KOPT-K1 (cell line): ENCODE data around the gene RNF224.
A peak's percentile ranks its signal among the peaks of the same experiment; 100 is the strongest.

Experiments used
- H3K27ac ChIP-seq: fragments of 200-600 bp; sonication (generic); 2 replicates; pipeline ENCODE4 v1.5.1; 2016; ENCODE audit warnings: antibody characterized with exemption, mild to moderate bottlenecking, low read depth, low read length; ENCODE audit not compliant: poor library complexity, severe bottlenecking
- H3K36me3 ChIP-seq: fragments of 200-600 bp; sonication (generic); 2 replicates; pipeline ENCODE4 v1.5.1; 2017; ENCODE audit warnings: antibody characterized with exemption, mild to moderate bottlenecking, low read length, moderate library complexity; ENCODE audit not compliant: insufficient read depth
- H3K9me3 ChIP-seq: fragments of 200-600 bp; sonication (generic); 2 replicates; pipeline ENCODE4 v1.5.1; 2017; ENCODE audit warnings: antibody characterized with exemption, low read length, mild to moderate bottlenecking; ENCODE audit not compliant: insufficient read depth, poor library complexity, severe bottlenecking

Gene RNF224

GRCh38 chr9:137216188-137216965 is 10.9 kb upstream of the RNF224 start:
- H3K36me3 ChIP-seq = peaks cover 63% of the 10 kb centered on the region; the same call in 1 of the 2 replicates
- no peaks in the 10 kb centered on the region for H3K9me3 ChIP-seq
- H3K27ac ChIP-seq = no peak overlapping the region

GRCh38 chr9:137217276-137218211 is 9.8 kb upstream of the RNF224 start:
- H3K36me3 ChIP-seq = peaks cover 58% of the 10 kb centered on the region; the same call in 1 of the 2 replicates
- H3K27ac ChIP-seq = no peak overlapping the region
- H3K9me3 ChIP-seq = no peaks in the 10 kb centered on the region

DNA sequence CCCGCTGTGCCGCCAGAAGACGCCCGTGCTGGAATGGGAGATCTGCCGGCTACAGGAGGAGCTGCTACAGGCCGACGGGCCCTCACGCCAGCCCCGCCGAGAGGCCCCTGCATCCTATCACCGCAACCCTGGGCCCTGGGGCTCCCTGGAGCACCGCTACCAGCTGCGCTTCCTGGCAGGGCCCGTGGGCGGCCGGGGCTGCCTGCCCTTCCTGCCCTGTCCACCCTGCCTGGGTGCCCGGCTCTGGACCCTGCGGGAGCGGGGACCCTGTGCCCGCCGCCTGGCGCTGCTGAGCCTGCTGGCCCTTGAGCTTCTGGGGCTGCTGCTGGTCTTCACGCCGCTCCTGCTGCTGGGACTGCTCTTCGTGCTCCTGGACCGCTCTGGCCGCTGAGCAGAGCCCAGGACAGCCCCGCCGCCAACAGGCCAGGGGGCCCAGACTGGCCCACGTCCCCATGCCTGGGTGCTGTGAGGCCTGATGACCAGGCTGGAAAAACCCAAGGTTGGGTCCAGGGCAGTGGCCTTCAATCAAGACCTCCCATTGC is 9.0 kb upstream of the RNF224 start:
- Histone ChIP-seq H3K9me3 (no peaks in the 10 kb centered on the region), H3K27ac (no peak overlapping the region), H3K36me3 (peaks cover 51% of the 10 kb centered on the region; the same call in 1 of the 2 replicates)

- Histone ChIP-seq H3K27ac (no peak overlapping the region), H3K36me3 (peaks cover 45% of the 10 kb centered on the region; the same call in 1 of the 2 replicates), H3K9me3 (no peaks in the 10 kb centered on the region)
Measured at GRCh38 chr9:137218754-137219271, 8.5 kb upstream of the RNF224 start.

DNA sequence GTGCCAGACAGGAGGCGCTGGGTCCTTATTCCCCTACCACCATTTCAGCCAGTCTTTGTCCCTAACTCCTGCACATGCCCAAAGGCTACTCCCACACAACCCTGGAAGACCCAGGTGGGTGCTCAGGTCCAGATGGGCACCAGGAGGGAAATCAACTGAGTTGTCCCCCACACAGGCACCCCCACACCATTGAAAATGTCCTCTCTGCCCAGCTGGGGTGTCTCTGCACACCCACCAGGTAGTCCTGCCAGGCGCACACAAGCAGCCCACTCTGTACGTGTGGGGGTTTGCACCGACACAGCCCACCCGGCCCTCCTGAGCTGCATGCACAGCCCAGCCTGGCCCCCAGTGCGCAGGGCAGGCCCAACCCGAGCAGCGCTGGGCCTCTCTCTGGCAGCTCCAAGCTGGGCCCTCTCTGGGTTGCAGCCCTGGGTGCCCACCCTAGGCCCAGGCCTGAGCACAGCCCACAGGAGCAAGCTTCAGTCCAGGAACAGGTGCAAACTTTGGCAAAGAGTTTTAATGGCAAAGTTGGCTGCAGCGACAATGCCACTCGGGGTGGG is 7.5 kb upstream of the RNF224 start:
- Histone ChIP-seq H3K9me3 (no peaks in the 10 kb centered on the region), H3K27ac (no peak overlapping the region), H3K36me3 (peaks cover 36% of the 10 kb centered on the region; the same call in 1 of the 2 replicates)

GRCh38 chr9:137220317-137221094 is 6.8 kb upstream of the RNF224 start:
- peaks cover 29% of the 10 kb centered on the region; the same call in 1 of the 2 replicates for H3K36me3 ChIP-seq
- no peaks in the 10 kb centered on the region for H3K9me3 ChIP-seq
- no peak overlapping the region for H3K27ac ChIP-seq

GRCh38 chr9:137221095-137221505 is 6.2 kb upstream of the RNF224 start:
- Histone ChIP-seq H3K27ac (no peak overlapping the region), H3K9me3 (no peaks in the 10 kb centered on the region), H3K36me3 (peaks cover 23% of the 10 kb centered on the region; the same call in 1 of the 2 replicates)

GRCh38 chr9:137221506-137222111 is 5.7 kb upstream of the RNF224 start:
- Histone ChIP-seq H3K36me3 (peaks cover 18% of the 10 kb centered on the region; the same call in 1 of the 2 replicates), H3K9me3 (no peaks in the 10 kb centered on the region), H3K27ac (no peak overlapping the region)

DNA sequence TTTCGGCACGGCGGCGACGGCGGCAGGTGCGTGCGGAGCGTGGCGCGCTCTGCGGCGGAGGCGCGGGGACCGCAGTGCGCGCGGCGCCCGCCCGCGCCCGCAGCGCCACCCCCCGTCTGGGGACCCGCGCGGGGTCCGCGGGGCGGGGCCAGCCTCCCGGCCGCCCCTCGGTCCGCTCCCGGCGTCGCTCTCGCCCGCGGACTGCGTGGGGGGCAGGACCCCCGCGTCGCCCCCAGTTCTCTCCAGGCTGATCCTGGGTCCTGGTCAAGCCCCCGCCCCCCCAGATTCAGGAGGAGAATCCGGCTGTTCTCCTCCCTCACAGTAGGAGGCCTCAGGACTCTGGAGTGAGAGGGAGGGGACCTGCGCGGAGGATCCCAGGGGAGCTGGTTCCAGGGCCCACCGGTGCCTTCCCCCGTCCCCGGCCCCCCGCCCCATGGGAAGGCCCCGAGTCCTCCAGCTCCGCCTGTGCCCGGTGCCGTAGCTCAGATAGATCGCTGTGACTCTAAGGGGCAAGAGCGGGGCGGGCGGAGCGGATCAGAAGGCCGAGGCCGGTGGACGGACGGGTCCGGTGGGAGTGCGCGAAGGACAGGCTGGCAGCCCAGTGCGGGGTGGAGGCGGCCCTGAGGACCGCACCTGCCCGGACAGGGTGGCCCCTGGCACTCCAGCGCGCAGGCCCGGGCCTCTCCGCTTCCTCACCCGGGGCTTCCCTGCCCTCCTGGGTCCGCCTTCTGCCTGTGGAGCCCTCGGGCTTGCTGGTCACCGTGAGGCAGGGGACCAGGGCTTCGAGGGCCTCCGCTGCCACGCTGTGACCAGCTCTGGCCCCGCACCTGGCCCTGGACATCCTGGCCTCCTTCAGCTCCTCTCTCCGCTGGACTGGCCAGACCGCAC is 4.9 kb upstream of the RNF224 start, which contains the start of gene RNF208:
RNF208 (minus strand) TSS at position 51 of the 888 bp plus-strand sequence. CDS start 1,028 bp downstream, outside the sequence.
- Histone ChIP-seq H3K27ac (peak within 1 kb of the TSS; percentile 88), H3K36me3 (peaks cover 11% of the 10 kb centered on the region; the same call in 1 of the 2 replicates), H3K9me3 (no peaks in the 10 kb centered on the region)

- peaks cover 7% of the 10 kb centered on the region; the same call in 1 of the 2 replicates for H3K36me3 ChIP-seq
- no peaks in the 10 kb centered on the region for H3K9me3 ChIP-seq
- H3K27ac ChIP-seq = peak overlapping the region; percentile 88
Measured at GRCh38 chr9:137223078-137223970, 4.0 kb upstream of the RNF224 start.

- H3K36me3 ChIP-seq = no peaks in the 10 kb centered on the region
- H3K9me3 ChIP-seq = no peaks in the 10 kb centered on the region
- H3K27ac ChIP-seq = peak within 1 kb of the TSS; percentile 88
Measured at GRCh38 chr9:137224830-137225694, 2.2 kb upstream of the RNF224 start, which contains the start of gene CYSRT1. Gene CYSRT1 (plus strand): TSS chr9:137225174. CDS start chr9:137225622, 448 bp downstream.
